NK-92 (cell line): ENCODE results near the gene TP63.

Experiments used
- DNase-seq: peaks from one replicate; lab custom pipeline; 2025; ENCODE audit not compliant: unreplicated experiment; lab: John Stamatoyannopoulos, UW

Gene TP63

DNA sequence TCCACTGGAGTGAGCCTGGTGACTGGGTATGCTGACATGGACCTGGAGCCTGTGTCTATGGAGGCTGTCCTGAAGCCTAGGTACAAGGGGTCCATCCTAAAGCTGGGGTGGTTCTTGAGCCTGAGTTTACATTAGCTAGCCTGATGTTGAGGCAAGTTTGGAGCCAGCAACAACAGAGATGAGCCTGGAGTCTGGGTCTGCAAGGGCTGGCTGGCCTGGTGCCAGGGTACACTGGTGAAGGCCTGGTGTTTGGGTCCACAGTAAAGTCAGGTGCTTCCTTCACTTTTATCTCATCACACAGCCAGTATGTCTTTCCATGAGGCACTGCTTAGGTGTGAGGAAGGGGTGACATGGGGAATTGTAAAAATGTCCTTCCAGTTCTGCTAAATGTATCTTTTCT is 49.5 kb downstream of the TP63 start:
- DNase-seq: no peak

DNA sequence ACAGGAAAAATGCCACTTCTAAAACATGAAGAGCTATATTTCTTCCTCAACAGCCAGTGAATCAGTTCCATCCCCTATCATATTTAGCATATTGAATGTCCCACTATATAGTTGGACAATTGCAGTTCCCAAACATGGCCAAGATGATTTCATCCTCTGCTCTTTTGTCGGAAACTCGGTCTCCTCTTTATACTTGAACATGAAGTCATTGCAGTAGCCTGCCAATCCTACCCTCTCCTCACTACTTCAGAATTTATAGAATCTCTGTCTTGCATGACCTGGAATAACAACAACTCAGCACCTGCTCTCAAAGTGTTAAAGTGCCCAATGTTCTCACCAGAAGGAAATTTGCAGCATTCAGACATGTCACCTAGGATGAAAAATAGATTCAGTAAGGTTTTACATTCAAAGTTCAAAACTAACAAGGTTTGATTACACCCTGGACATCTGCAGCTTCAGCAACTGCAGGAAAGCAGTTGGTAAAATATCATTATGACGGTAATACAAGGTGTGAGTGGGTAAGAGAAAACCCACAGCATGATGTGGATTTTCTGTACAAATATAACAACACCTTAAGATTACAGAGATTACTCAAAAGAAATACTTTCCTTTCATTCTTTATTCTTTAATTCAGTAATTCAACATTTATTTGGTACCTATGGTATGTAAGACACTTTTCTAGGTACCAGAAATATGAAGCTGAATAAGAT is 52.5 kb downstream of the TP63 start:
- DNase-seq: no peak

GRCh38 chr3:189684317-189684716 is 53.1 kb downstream of the TP63 start:
- DNase-seq: no peak

DNA sequence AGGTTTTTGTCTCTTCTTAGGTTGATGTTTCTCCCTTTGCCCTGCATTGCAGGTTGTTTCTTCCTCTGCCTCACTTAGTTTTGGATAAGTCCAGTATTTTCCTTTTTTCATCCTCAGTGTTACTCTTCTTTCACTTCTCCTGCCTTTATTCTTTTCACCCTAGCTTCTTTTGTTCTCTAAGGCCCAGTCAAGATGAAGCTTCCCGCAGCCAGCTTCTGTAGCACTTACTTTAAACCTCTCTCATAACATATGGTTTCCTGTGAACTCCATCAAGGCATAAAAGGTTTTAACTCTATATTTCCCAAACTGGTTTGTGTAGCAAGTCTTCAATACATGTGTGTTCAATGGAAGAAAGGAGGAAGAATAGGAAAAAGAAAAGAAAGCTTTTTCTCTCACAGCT is 54.1 kb downstream of the TP63 start:
- DNase-seq: no peak

GRCh38 chr3:189685860-189686259 is 54.7 kb downstream of the TP63 start:
- no peak for DNase-seq

GRCh38 chr3:189687475-189687874 is 56.3 kb downstream of the TP63 start:
- no peak for DNase-seq

- no peak for DNase-seq
Observed at GRCh38 chr3:189688262-189688661, 57.1 kb downstream of the TP63 start.

DNA sequence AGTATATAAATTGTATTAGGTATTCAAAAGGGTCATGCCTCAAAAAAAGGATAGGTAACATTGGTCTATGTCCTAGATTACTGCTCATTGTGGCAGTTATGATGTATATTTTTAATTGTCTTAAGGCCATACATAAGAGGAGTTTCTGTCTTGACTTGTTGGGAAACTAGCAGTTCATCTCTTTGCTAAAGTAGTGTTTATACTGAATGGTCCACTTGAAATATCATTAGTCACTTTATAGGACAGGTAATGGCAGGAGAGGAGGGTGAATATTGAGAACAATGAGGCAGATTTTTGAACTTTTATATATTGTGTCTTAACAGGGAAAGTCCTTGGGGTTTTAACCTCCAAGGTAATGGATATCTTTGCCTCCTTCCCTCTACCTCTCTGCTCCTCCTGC is 58.4 kb downstream of the TP63 start:
- DNase-seq: no peak

DNA sequence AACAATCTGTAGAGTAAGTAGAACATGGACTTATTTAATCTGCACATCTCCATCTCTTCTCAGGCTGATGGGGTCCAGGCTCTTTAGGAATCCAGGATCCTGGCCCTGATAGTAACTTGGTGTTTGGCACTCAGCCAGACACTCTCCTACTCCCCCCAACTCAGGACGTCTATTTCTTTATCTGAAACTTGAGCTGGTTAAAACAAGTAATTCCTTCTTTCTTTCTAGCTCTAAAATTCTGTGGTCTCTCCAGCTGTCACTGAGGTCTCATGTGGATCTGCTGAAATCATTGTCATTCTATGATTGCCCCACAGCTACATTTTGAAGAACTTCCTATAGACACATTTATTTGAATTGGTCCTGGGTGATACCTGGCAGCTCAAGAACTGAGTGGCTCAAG is 59.0 kb downstream of the TP63 start:
- no peak for DNase-seq

- no peak for DNase-seq
Observed at GRCh38 chr3:189690672-189691071, 59.5 kb downstream of the TP63 start.

- DNase-seq: no peak
Observed at GRCh38 chr3:189695400-189695799, 64.2 kb downstream of the TP63 start.

- DNase-seq: no peak
Observed at GRCh38 chr3:189698811-189699210, 67.6 kb downstream of the TP63 start.

DNA sequence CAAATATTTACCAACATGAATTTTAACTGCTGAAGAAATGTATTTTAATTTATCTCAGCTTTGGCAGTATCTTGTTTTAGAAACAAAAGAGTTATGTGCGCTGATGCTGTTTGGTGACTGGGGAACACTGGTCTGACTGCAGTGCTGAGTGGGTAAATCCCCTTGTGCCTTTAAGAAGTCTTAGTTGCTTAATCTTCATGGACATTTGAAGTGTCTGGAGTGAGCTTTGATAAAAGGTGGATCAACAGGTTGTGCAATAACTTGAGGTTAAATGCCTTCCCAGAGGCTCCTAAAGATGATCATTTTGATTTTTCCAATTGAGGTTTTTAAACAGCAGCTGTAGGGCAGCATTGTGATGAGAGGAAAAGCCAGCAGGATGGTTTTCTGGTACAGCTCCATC is 68.7 kb downstream of the TP63 start:
- no peak for DNase-seq

DNA sequence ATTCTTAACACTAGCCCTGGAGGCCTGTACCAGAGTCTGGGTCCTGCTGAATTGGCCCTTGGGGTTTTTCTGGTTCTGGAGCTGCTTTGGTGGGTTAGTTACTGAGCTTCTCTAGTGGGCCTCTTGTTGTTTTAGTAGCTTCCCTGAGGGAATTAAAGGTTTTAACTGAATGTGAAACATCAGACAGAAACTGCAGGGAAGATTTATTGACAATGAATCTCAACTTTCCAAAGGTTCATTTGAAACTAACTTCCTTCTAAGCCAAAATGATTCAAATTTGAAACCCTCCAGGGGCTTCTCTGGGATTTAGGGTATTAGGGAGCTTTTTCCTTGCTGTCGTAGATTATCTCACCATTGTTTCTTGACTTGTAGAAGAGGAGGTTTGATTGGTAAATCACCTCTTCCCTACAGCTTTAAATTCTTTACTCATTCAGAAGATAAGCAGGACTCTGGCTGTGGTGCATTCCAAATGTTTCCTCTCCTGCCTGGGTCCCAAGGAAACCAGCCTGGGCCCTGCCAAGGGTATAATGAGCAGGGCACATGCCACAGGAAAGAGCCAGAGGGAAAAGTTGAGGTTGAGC is 71.0 kb downstream of the TP63 start:
- no peak for DNase-seq

DNA sequence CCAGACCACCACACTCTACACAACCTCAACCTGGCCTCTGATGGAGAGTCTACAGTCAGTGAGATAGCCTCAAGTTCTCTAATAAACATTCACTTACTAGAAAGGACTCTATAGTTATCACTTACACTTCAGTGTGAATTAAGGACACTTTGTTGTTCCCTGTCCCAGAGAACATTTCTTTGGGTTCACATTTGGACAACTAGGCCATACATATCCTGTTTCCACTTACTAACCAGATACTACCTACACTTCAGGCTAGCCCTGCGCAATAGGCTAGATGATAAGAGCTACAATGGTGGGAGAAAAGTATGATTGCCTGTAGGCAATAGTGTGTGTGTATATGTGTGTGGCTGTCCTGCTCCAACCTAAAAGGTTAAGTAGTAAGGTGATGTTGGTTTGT is 72.7 kb downstream of the TP63 start:
- DNase-seq: no peak

GRCh38 chr3:189708375-189708774 is 77.2 kb downstream of the TP63 start:
- DNase-seq: no peak

GRCh38 chr3:189710620-189711402 is 79.6 kb downstream of the TP63 start:
- no peak for DNase-seq

DNA sequence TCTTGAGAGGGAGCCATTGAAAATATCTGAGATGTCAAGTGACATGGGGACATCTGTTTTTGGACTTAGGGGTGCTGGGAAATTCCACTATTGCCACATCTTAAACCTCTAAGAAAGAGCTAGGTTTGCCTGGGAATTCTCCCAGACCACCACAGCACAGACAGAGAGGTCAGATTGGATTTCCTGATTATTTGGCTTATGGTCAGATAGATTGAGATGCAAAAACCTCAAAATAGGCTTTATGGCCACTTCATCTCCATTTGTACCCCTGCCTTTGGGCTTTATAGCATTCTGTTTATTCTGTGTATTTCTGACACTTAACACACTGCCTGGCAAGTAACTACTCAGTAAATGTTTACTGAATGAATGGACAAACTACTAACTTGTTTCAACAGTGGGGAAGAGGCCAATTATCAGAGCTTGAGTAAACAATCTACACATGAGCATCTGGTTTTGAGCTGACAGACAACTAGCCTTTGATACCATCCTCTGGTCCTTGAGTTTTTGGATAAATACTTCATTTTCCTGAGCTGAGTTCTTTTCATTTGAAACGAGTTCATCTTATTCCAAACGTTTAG is 81.8 kb downstream of the TP63 start:
- DNase-seq: no peak

DNA sequence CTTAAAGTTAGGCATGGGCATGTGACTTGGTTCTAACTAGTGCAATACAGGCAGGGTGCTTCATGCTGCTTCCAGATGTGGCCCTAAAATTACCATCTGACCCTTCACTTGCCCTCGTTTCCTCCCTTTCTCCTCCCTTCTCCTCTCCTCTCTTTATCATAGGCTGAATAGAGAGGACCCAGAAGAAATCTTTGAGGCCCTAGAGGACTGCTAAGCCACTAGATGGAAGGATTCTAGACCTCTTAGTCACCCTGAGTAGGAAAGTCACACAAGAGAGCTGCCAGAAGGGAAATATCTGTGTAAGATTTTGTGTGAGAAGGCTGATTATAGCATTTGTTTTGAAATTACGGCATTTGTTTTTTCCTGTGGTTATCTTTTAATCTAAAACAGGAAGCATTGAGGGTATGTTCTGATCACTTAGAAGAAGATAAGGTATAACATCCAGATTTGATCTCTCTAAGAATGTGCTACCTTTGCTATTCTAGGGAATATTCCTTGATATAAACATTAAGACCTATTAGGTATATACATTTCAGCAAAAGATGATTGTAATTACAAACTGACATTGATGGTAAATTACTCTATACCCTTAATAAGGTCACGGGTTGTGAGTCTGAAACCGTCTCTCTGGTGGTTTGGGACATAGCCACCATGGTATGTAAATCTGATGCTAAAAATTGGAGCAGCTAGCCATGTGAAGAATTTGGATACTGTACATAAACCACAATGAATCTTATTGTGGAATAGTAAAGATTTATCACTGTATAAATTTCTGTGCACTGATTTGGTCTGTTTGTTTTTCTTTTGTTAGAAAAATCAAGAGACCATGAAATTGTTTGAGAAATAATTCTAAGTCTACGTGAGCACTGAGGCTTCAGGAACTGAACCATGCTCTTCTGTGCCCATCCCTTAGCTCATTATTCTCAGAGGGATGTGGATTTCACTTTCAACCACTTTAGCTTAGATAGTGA is 84.1 kb downstream of the TP63 start:
- DNase-seq: no peak

DNA sequence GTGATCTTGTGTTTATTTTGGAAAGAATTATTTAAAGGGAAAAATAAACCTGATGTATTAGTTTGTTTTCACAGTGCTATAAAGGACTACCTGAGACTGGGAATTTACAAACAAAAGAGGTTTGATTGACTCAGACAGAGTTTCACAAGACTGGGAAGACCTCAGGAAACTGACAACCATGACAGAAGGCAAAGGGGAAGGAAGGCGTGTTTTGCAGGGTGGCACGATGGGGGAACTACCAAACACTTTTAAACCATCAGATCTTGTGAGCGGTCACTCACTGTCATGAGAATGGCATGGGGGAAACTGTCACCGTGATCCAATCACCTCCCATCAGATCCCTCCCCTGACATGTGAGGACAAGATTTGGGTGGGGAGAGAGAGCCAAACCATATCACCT is 87.0 kb downstream of the TP63 start:
- DNase-seq: no peak
